ENCODE data around the gene MFNG. TPM values are rescaled to one million over a fixed set of nuclear protein-coding genes. Genes with fewer than 3 reads are reported as not detected.

MFNG gene
- total and polyA plus RNA-seq, 3 donors from 2014 or later = 7.5 to 8.2 (median 8.1) TPM

- Histone ChIP-seq H3K36me3 (ENCODE audit: low read depth, missing control alignments) (no peaks in the 10 kb centered on the region), H3K4me1 (no peaks in the 10 kb centered on the region), H3K4me3 (no peak overlapping the region), H3K9me3 (no peaks in the 10 kb centered on the region), H3K27me3 (no peaks in the 10 kb centered on the region), H3K27ac (no peak overlapping the region)
- TF ChIP-seq POLR2A (IDR thresholded peaks at IDR 0.05) = no peak
- TF ChIP-seq, protein P1, sequence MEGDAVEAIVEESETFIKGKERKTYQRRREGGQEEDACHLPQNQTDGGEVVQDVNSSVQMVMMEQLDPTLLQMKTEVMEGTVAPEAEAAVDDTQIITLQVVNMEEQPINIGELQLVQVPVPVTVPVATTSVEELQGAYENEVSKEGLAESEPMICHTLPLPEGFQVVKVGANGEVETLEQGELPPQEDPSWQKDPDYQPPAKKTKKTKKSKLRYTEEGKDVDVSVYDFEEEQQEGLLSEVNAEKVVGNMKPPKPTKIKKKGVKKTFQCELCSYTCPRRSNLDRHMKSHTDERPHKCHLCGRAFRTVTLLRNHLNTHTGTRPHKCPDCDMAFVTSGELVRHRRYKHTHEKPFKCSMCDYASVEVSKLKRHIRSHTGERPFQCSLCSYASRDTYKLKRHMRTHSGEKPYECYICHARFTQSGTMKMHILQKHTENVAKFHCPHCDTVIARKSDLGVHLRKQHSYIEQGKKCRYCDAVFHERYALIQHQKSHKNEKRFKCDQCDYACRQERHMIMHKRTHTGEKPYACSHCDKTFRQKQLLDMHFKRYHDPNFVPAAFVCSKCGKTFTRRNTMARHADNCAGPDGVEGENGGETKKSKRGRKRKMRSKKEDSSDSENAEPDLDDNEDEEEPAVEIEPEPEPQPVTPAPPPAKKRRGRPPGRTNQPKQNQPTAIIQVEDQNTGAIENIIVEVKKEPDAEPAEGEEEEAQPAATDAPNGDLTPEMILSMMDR (IDR thresholded peaks at IDR 0.05) = no peak
- intact Hi-C loops (cut with DNase I; ENCODE audit: low total_unique reads) = no loop called here
- DNase-seq = no peak
- 90 to 91% methylated on average over 7 of the region's 7 CpGs for WGBS, 2 donors
These were observed 43.1 kb downstream of the MFNG start for GRCh38 chr22:37443086-37443485.

GRCh38 chr22:37442537-37442936 is 43.6 kb downstream of the MFNG start:
- H3K4me3 ChIP-seq = no peak overlapping the region
- no peaks in the 10 kb centered on the region for H3K9me3 ChIP-seq
- H3K4me1 ChIP-seq = no peaks in the 10 kb centered on the region
- no peaks in the 10 kb centered on the region for H3K27me3 ChIP-seq
- WGBS, 2 donors = 81 to 91% methylated on average over 2 of the region's 2 CpGs
- TF ChIP-seq, protein P1 (IDR thresholded peaks at IDR 0.05) = no peak
- no peak for TF ChIP-seq POLR2A (IDR thresholded peaks at IDR 0.05)
- no peak for DNase-seq
- no peak overlapping the region for H3K27ac ChIP-seq
- no peaks in the 10 kb centered on the region for H3K36me3 ChIP-seq (ENCODE audit: low read depth, missing control alignments)
- intact Hi-C loops (cut with DNase I; ENCODE audit: low total_unique reads) = no loop called here

- H3K36me3 ChIP-seq (ENCODE audit: low read depth, missing control alignments) = no peaks in the 10 kb centered on the region
- H3K27ac ChIP-seq = no peak overlapping the region
- no peak for DNase-seq
- no peaks in the 10 kb centered on the region for H3K27me3 ChIP-seq
- no peaks in the 10 kb centered on the region for H3K4me1 ChIP-seq
- 48 to 75% methylated on average over 8 of the region's 8 CpGs for WGBS, 2 donors
- H3K4me3 ChIP-seq = no peak overlapping the region
- intact Hi-C loops (cut with DNase I; ENCODE audit: low total_unique reads) = no loop called here
- TF ChIP-seq, protein P1 (IDR thresholded peaks at IDR 0.05) = no peak
- no peak for TF ChIP-seq POLR2A (IDR thresholded peaks at IDR 0.05)
- no peaks in the 10 kb centered on the region for H3K9me3 ChIP-seq
These were observed 44.0 kb downstream of the MFNG start for GRCh38 chr22:37442135-37442534.

GRCh38 chr22:37440875-37441274 is 45.3 kb downstream of the MFNG start:
- H3K4me1 ChIP-seq = no peaks in the 10 kb centered on the region
- no peak for DNase-seq
- H3K36me3 ChIP-seq (ENCODE audit: low read depth, missing control alignments) = no peaks in the 10 kb centered on the region
- intact Hi-C loops (cut with DNase I; ENCODE audit: low total_unique reads) = no loop called here
- 86 to 93% methylated on average over 4 of the region's 4 CpGs for WGBS, 2 donors
- H3K27ac ChIP-seq = no peak overlapping the region
- H3K9me3 ChIP-seq = no peaks in the 10 kb centered on the region
- H3K4me3 ChIP-seq = no peak overlapping the region
- TF ChIP-seq, protein P1 (IDR thresholded peaks at IDR 0.05) = no peak
- no peak for TF ChIP-seq POLR2A (IDR thresholded peaks at IDR 0.05)
- H3K27me3 ChIP-seq = no peaks in the 10 kb centered on the region

DNA sequence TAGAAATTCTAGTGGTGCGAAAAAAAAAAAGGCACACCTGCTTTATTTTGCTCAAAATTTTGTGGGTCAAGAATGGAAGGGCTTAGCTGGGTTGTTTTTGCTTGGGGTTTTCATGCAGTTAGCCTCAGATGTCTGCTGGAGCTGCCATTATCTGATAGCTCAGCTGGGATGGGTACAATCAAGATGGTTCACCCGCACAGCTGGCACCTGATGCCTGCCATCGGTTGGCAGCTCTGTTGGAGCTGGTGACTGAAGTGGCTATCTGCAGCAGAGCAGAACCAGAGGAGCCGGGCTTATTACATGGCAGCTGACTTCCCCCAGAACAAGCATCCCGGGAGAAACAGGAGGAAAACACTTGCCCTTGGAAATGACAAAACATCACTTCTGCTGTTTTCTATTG is 46.8 kb downstream of the MFNG start:
- DNase-seq = no peak
- Histone ChIP-seq H3K4me3 (no peak overlapping the region), H3K9me3 (no peaks in the 10 kb centered on the region), H3K36me3 (ENCODE audit: low read depth, missing control alignments) (no peaks in the 10 kb centered on the region), H3K27ac (no peak overlapping the region), H3K4me1 (no peaks in the 10 kb centered on the region), H3K27me3 (no peaks in the 10 kb centered on the region)
- intact Hi-C loops (cut with DNase I; ENCODE audit: low total_unique reads) = no loop called here
- TF ChIP-seq, protein P1 (IDR thresholded peaks at IDR 0.05) = no peak
- no peak for TF ChIP-seq POLR2A (IDR thresholded peaks at IDR 0.05)
- WGBS, 2 donors = 78 to 91% methylated on average over 5 of the region's 5 CpGs
